ENCODE measurements around the gene DYSF.

- TF ChIP-seq CTCF (IDR thresholded peaks at IDR 0.05) (no peak), POLR2A (IDR thresholded peaks at IDR 0.05) (no peak)
Measured at GRCh38 chr2:71695235-71696120, 242.1 kb downstream of the DYSF start.
